B cell (primary cell): ENCODE data around the gene CLRN2. TPM values are rescaled to one million over a fixed set of nuclear protein-coding genes. Genes with fewer than 3 reads are reported as not detected.

Experiments
- ATAC-seq: fragments of 200-7000 bp; cut with Tn5 transposase; one replicate; pipeline ENCODE4 v1.10.0; 2021; ENCODE audit warnings: low read depth, mild to moderate bottlenecking, moderate number of reproducible peaks, moderate library complexity
- CTCF ChIA-PET: fragments of 350-600 bp; sonication (Branson Sonifier 250); formaldehyde crosslinking; loops from one replicate; lab custom pipeline; 2021; ENCODE audit warnings: antibody characterized with exemption, inconsistent platforms; lab: Charles Lee
- POLR2A ChIA-PET: fragments of 350-600 bp; sonication (Branson Sonifier 250); formaldehyde crosslinking; loops from one replicate; lab custom pipeline; 2021; ENCODE audit warnings: antibody characterized with exemption; lab: Charles Lee
- DNase-seq: peaks from one replicate; pipeline ENCODE4 v3.0.0; 2013
- H2AFZ ChIP-seq: 2 replicates; pipeline ENCODE4 v1.6.1; 2012; ENCODE audit warnings: mild to moderate bottlenecking, low read depth, low read length; ENCODE audit not compliant: insufficient read depth, poor library complexity, severe bottlenecking
- H3K27ac ChIP-seq, 2 donors: 1 replicate in 1 of 2; 2 replicates in 1 of 2; pipeline ENCODE4 v1.5.1; 2012 to 2013; ENCODE audit warnings: low read length in 2 of 2, mild to moderate bottlenecking in 2 of 2, moderate library complexity in 1 of 2
- H3K27me3 ChIP-seq, 4 experiments: fragments of 200-600 bp in 1 of 4; sonication (generic) in 1 of 4; replicated peaks in 1 of 4; 1 replicate in 2 of 4; 2 replicates in 2 of 4; pipeline versions ENCODE4 v1.6.1 to v1.7.0; 2013 to 2016; ENCODE audit warnings: low read length in 3 of 4, mild to moderate bottlenecking in 2 of 4, mixed read lengths in 1 of 4, moderate library complexity in 1 of 4; ENCODE audit not compliant: insufficient read depth in 4 of 4, control insufficient read depth in 3 of 4; ENCODE audit errors: control extremely low read depth in 1 of 4
- H3K36me3 ChIP-seq, 2 experiments: replicated peaks in 1 of 2; 1 replicate in 1 of 2; 2 replicates in 1 of 2; pipeline versions ENCODE4 v1.6.1 to v1.7.1; 2013; ENCODE audit warnings: low read length in 1 of 2; ENCODE audit not compliant: insufficient read depth in 2 of 2, control insufficient read depth in 1 of 2; ENCODE audit errors: control extremely low read depth in 1 of 2, extremely low read depth in 1 of 2
- H3K4me1 ChIP-seq, 2 donors: fragments of 200-600 bp in 1 of 2; sonication (generic) in 1 of 2; 1 replicate in 1 of 2; 2 replicates in 1 of 2; pipeline versions ENCODE4 v1.5.1 to v1.6.1; 2013 to 2017; ENCODE audit warnings: low read length in 2 of 2; ENCODE audit not compliant: control insufficient read depth in 2 of 2, insufficient read depth in 2 of 2
- H3K4me2 ChIP-seq: replicated peaks from 2 replicates; pipeline ENCODE3; 2012; ENCODE audit warnings: mild to moderate bottlenecking, low read depth, low read length; ENCODE audit not compliant: poor library complexity, severe bottlenecking
- H3K4me3 ChIP-seq, 5 experiments: fragments of 200-600 bp in 1 of 5; sonication (generic) in 1 of 5; 1 replicate in 3 of 5; 2 replicates in 2 of 5; pipeline versions ENCODE4 v1.5.1 to v1.7.0; 2011 to 2016; ENCODE audit warnings: low read length in 4 of 5, mild to moderate bottlenecking in 4 of 5, low read depth in 2 of 5, control low read depth in 1 of 5, moderate library complexity in 1 of 5; ENCODE audit not compliant: insufficient read depth in 1 of 5; ENCODE audit errors: control extremely low read depth in 1 of 5, extremely low read depth in 1 of 5
- H3K79me2 ChIP-seq: fragments of 200-600 bp; sonication (generic); one replicate; pipeline ENCODE4 v1.6.0; 2016; ENCODE audit warnings: low read length; ENCODE audit not compliant: control insufficient read depth, insufficient read depth
- H3K9ac ChIP-seq: fragments of 200-600 bp; sonication (generic); 2 replicates; pipeline ENCODE4 v1.6.1; 2017; ENCODE audit warnings: mild to moderate bottlenecking, low read length, moderate library complexity
- H3K9me3 ChIP-seq, 3 donors: one replicate each; pipeline versions ENCODE4 v1.6.1 to v1.7.1; 2013; ENCODE audit warnings: low read length in 2 of 3; ENCODE audit not compliant: control insufficient read depth in 2 of 3, insufficient read depth in 1 of 3; ENCODE audit errors: control extremely low read depth in 1 of 3
- H4K20me1 ChIP-seq: 2 replicates; pipeline ENCODE4 v1.6.0; 2012; ENCODE audit warnings: mild to moderate bottlenecking, low read length; ENCODE audit not compliant: insufficient read depth, control insufficient read depth, poor library complexity, severe bottlenecking
- H3K27ac Mint-ChIP-seq: one replicate; pipeline ENCODE4 v1.8.0; 2021; ENCODE audit warnings: mixed read lengths
- H3K27me3 Mint-ChIP-seq: one replicate; pipeline ENCODE4 v1.8.0; 2021; ENCODE audit warnings: mixed read lengths
- H3K4me1 Mint-ChIP-seq: one replicate; pipeline ENCODE4 v1.8.0; 2021; ENCODE audit warnings: mixed read lengths
- H3K4me3 Mint-ChIP-seq: one replicate; pipeline ENCODE4 v1.8.0; 2021; ENCODE audit warnings: mixed read lengths
- H3K9me3 Mint-ChIP-seq: one replicate; pipeline ENCODE4 v1.8.0; 2022; ENCODE audit warnings: mixed read lengths; ENCODE audit not compliant: insufficient read depth
- CTCF ChIP-seq: fragments of 200-600 bp; IDR thresholded peaks from one replicate; pipeline ENCODE4 v1.8.0; 2022; ENCODE audit warnings: antibody characterized with exemption, mild to moderate bottlenecking
- EZH2 ChIP-seq: IDR thresholded peaks from 2 replicates; pipeline ENCODE4 v1.6.1; 2012; ENCODE audit warnings: borderline replicate concordance, low read depth, mild to moderate bottlenecking, moderate library complexity, low read length; ENCODE audit not compliant: insufficient read depth, poor library complexity, severe bottlenecking
- WGBS: methylation state at CpG from one replicate; pipeline ENCODE4 v1.1.5; 2013; ENCODE audit warnings: missing lambda C conversion rate; ENCODE audit not compliant: insufficient coverage; 5-methylcytosine and 5-hydroxymethylcytosine counted together
- intact Hi-C: fragments of 100-400 bp; cut with micrococcal nuclease; formaldehyde crosslinking; loops from one replicate; pipeline ENCODE4 v1.10.0; 2022
- polyA plus RNA-seq: library from polyadenylated mRNA; depleted of rRNA; stranded (reverse); fragments of >200 nt; gene quantifications from 2 replicates; pipeline ENCODE4 v1.2.3, GENCODE V29; 2012
- total RNA-seq, 2 donors: library from RNA; stranded (reverse); fragments of 120-200 nt in 1 of 2; gene quantifications; 1 replicate in 1 of 2; 2 replicates in 1 of 2; pipeline versions ENCODE4 v1.2.3 to v1.2.4, GENCODE V29; 2013 to 2022

CLRN2 gene
- total and polyA plus RNA-seq, 2 donors (not counting 1 experiment from before 2014, with no cell fraction given): not detected

- Mint-ChIP-seq H3K9me3 (no peaks in the 10 kb centered on the region), H3K4me1 (no peaks in the 10 kb centered on the region), H3K4me3 (no peak overlapping the region), H3K27ac (no peak overlapping the region), H3K27me3 (no peaks in the 10 kb centered on the region)
- Histone ChIP-seq H2AFZ (no peak overlapping the region), H3K9me3 (no peaks in the 10 kb centered on the region), H3K27me3 (no peaks in the 10 kb centered on the region), H3K36me3 (peaks cover 0 to 24% of the 10 kb centered on the region in 2 experiments), H4K20me1 (no peaks in the 10 kb centered on the region), H3K27ac (no peak overlapping the region), H3K4me3 (no peak overlapping the region), H3K4me2 (no peak overlapping the region), H3K9ac (no peak overlapping the region), H3K4me1 (no peaks in the 10 kb centered on the region), H3K79me2 (no peaks in the 10 kb centered on the region)
- TF ChIP-seq EZH2 (no peak), CTCF (no peak)
- intact Hi-C loops: no loop called here
- WGBS: 61% methylated on average over 7 of the region's 8 CpGs
- no peak for ATAC-seq
- ChIA-PET POLR2A (no interaction called here), CTCF (no interaction called here)
- DNase-seq: no peak
Measured at GRCh38 chr4:17489721-17490120, 25.2 kb upstream of the CLRN2 start.

- WGBS: 96% methylated on average over 5 of the region's 6 CpGs
- no peak overlapping the region for H3K4me2 ChIP-seq
- peaks cover 0 to 29% of the 10 kb centered on the region in 2 experiments for H3K36me3 ChIP-seq
- H3K9me3 ChIP-seq: no peaks in the 10 kb centered on the region
- DNase-seq: no peak
- TF ChIP-seq EZH2 (no peak), CTCF (no peak)
- no peaks in the 10 kb centered on the region for H4K20me1 ChIP-seq
- Mint-ChIP-seq H3K4me1 (no peaks in the 10 kb centered on the region), H3K4me3 (no peak overlapping the region), H3K27ac (no peak overlapping the region), H3K9me3 (no peaks in the 10 kb centered on the region), H3K27me3 (no peaks in the 10 kb centered on the region)
- intact Hi-C loops: no loop called here
- no peak for ATAC-seq
- H3K9ac ChIP-seq: no peak overlapping the region
- H3K79me2 ChIP-seq: no peaks in the 10 kb centered on the region
- no peaks in the 10 kb centered on the region for H3K4me1 ChIP-seq
- H2AFZ ChIP-seq: no peak overlapping the region
- CTCF ChIA-PET: no interaction called here
- no peak overlapping the region for H3K4me3 ChIP-seq
- H3K27ac ChIP-seq: no peak overlapping the region
- POLR2A ChIA-PET: no interaction called here
- H3K27me3 ChIP-seq: no peaks in the 10 kb centered on the region
Measured at GRCh38 chr4:17490575-17491059, 24.3 kb upstream of the CLRN2 start.
